GM12872 (cell line): ENCODE data around the gene SFXN2.

Experiments used
- TF ChIP-seq, protein P1 (sequence below): IDR thresholded peaks from 3 replicates; pipeline ENCODE4 v1.5.1; 2011; ENCODE audit warnings: low read depth, mild to moderate bottlenecking, low read length, moderate library complexity; ENCODE audit not compliant: insufficient read depth

SFXN2 gene

DNA sequence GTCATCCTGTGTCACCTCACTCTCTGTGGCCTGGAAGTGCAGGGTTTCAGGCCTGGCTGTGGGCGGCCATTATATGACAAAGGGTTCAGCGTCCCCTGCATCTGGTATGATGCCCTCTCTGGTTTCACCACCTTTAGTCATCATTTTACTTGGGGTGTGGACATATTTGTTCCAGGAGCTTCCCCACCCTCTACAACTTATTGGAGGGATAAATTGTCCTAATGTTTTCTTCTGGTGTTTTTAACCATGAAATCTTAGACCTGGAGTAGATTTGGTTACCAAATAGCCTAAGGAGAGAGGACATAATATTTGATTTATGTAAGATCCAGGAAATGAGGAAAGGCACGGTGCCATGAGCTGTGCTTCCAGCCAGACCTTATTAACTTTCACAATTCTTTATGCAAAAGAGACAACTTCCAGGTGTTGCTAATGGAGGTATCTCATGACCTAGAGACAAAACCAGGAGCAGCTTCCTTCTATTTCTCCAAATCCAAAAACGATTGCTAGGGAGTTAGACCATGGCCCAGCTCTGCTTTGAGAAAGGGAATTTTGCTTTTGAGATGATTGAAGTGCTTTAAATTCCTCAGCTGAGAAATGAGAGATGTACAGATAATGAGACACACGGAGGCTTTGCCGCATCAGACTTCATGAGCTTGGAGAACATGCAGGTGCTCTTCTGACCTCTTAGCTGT is 50.2 kb downstream of the SFXN2 start:
- TF ChIP-seq, protein P1, sequence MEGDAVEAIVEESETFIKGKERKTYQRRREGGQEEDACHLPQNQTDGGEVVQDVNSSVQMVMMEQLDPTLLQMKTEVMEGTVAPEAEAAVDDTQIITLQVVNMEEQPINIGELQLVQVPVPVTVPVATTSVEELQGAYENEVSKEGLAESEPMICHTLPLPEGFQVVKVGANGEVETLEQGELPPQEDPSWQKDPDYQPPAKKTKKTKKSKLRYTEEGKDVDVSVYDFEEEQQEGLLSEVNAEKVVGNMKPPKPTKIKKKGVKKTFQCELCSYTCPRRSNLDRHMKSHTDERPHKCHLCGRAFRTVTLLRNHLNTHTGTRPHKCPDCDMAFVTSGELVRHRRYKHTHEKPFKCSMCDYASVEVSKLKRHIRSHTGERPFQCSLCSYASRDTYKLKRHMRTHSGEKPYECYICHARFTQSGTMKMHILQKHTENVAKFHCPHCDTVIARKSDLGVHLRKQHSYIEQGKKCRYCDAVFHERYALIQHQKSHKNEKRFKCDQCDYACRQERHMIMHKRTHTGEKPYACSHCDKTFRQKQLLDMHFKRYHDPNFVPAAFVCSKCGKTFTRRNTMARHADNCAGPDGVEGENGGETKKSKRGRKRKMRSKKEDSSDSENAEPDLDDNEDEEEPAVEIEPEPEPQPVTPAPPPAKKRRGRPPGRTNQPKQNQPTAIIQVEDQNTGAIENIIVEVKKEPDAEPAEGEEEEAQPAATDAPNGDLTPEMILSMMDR, result no peak

DNA sequence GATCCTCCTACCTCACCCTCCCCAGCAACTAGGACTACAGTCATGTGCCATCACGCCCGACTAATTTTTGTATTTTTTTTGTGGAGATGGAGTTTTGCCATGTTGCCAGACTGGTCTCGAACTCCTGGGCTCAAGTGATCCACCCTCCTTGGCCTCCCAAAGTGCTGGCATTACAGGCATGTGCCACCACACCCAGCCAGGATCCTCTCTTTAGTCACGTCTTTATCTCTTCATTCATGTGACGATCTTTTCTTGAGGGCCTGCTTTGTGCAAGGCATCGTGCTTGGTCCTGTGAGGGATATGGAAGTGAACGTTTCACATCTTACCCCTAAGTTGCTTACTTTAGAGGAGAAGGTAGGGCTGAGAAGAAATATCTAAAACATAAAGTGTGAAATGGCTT is 50.9 kb downstream of the SFXN2 start:
- TF ChIP-seq, protein P1, result no peak

DNA sequence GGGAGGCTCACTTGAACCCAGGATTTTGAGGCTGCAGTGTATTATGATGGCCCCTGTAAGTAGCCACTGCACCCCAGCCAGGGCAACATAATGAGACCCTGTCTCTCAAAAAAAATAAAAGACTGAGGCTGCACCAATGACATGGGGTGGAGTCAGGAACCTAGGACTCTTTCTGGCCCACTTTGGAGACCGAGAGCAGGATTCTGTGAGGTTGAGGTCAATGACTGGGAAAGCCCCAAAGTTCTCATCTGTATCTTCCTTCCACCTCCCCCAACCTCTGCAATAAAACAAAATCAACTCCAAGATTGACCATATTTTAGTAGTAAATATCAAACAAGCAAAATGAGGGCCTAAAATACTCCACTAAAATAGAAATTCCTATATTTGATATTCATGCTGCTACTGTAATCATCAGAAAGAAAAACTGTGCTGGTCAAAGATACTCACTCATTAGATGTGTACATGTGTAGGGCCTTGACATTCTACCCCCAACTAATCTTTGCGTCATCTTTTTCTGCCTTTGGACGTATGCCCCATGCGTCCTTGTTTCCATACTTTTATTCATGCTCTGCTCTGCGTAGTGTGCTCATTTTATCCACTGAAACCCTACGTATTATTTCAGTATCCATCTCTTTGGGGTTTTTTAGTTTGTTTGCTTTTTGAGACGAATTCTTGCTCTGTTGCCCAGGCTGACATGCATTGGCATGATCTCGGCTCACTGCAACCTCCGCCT is 53.2 kb downstream of the SFXN2 start:
- TF ChIP-seq, protein P1, result no peak

DNA sequence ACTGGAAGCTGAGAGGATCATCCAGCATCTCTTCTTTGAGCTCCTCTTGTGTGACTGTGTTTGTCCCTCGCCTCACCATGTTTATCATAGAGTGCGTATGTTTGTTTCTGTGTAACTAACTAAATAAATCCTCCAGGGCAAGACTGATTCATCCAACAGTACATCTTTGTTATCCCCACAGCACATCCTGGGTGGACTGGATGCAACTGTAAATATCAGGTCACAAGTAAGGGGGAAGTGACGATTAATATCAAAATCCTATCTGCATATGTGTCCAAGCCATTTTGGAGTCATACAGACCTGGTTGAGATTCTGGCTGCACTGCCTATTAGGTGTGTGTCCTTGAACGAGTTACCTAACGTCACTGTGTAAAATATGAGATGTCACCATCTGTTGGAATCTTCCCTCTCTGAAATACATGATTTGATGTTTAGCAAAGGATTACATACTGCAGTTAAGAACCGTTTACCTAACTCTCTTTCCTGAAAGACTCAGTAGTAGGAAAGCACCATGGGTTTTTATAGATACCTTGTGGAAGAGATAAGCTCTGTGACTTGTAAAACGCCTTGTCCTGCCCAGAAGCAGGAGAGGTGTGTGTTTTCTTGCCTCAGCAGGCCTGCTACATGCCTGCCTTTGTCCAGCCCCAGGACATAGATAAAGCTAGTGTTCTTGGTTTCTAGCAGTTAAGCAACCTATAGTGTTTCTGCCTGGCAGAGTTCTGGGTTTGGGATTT is 55.1 kb downstream of the SFXN2 start:
- TF ChIP-seq, protein P1, result no peak

DNA sequence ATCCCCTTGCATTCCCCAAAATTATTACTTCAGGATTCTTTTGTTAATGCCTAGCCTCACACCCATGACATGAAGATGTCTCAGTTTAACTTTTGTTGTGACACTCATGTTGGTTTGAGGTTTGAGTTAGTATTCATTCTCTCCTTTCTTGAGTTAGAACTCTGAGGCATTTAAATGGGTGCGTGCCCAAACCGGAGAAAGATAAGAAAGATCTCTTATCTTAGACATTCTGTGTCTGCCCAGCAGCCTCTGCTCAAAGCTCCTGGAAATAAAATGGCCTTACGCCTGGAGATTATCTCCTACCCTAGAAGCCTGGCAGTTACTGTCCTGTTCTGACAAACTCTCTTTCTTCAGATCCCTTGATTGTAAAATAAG is 55.7 kb downstream of the SFXN2 start:
- TF ChIP-seq, protein P1, result no peak

DNA sequence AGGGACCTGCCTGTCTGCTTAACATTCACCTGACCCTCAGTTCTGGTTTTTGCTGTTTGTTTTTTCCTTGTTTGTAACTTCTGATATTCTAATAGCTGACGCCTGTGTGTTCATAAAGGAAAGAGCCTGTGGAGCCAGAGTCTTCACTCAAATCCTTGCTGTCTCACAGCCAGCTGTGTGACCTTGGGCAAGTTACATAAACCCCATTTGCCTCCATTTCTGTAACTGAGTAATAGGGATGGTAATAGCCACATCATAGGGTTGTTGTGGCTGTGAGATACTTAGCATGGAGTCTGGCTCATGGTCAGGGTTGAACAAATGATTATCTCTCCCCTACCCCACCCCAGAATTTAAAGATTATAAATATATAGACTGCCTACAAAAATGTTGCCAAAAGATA is 56.4 kb downstream of the SFXN2 start:
- TF ChIP-seq, protein P1, result no peak

DNA sequence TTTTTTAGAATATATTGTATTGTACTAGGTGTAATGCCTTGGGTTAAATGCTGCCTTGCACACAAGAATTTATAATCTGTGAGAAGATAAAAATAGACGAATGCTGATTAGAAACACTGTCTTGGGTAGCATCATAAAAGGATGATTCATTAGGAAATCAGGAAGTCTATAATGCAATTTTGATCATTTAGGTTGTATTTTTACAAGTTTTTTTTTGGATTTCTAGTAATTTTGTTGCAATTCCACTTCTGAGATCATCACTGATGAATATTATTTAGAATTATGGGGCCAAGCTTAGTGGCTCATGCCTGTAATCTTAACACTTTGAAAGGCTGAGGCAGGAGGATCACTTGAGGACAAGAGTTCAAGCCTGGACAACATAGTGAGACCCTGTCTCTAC is 58.9 kb downstream of the SFXN2 start:
- TF ChIP-seq, protein P1, result no peak
